Glutamatergic neuron (in vitro differentiated cells): Measurements from ENCODE around the gene RAB15. TPM values are rescaled to one million over a fixed set of nuclear protein-coding genes. Genes with fewer than 3 reads are reported as not detected.

ENCODE experiments used
- DNase-seq: peaks from one replicate; pipeline ENCODE4 v3.0.0; 2022
- H3K27ac Mint-ChIP-seq: one replicate; pipeline ENCODE4 v1.8.0; 2020; ENCODE audit warnings: mild to moderate bottlenecking, mixed read lengths, inconsistent platforms; ENCODE audit not compliant: unreplicated experiment
- H3K27me3 Mint-ChIP-seq: one replicate; pipeline ENCODE4 v1.8.0; 2020; ENCODE audit warnings: mild to moderate bottlenecking, moderate library complexity, mixed read lengths, inconsistent platforms; ENCODE audit not compliant: unreplicated experiment
- H3K36me3 Mint-ChIP-seq: one replicate; pipeline ENCODE4 v1.8.0; 2020; ENCODE audit warnings: mild to moderate bottlenecking, mixed read lengths, inconsistent platforms; ENCODE audit not compliant: unreplicated experiment
- H3K4me1 Mint-ChIP-seq: one replicate; pipeline ENCODE4 v1.8.0; 2020; ENCODE audit warnings: mild to moderate bottlenecking, low read depth, mixed read lengths, inconsistent platforms; ENCODE audit not compliant: unreplicated experiment
- H3K4me3 Mint-ChIP-seq: one replicate; pipeline ENCODE4 v1.8.0; 2020; ENCODE audit warnings: mild to moderate bottlenecking, mixed read lengths, inconsistent platforms; ENCODE audit not compliant: unreplicated experiment
- H3K9me3 Mint-ChIP-seq: one replicate; pipeline ENCODE4 v1.8.0; 2020; ENCODE audit warnings: mild to moderate bottlenecking, moderate library complexity, mixed read lengths, inconsistent platforms; ENCODE audit not compliant: unreplicated experiment
- total RNA-seq: library from RNA; stranded (reverse); fragmentation: NEBNext Ultra II Directional; extraction: Animal tissue kit (Norgen Biotek cat#: 25700); gene quantifications from one replicate; pipeline ENCODE4 v1.2.1, GENCODE V29; 2021; ENCODE audit not compliant: unreplicated experiment
- TF ChIP-seq, protein P1 (sequence below): fragments of 200-600 bp; sonication (generic); IDR thresholded peaks from one replicate; pipeline ENCODE4 v1.5.0; 2021; ENCODE audit not compliant: partially characterized antibody, unreplicated experiment

Gene RAB15
- total RNA-seq, 1 donor from 2014 or later = 79.5 TPM

GRCh38 chr14:64954491-64955240 is 17.5 kb downstream of the RAB15 start:
- TF ChIP-seq, protein P1, sequence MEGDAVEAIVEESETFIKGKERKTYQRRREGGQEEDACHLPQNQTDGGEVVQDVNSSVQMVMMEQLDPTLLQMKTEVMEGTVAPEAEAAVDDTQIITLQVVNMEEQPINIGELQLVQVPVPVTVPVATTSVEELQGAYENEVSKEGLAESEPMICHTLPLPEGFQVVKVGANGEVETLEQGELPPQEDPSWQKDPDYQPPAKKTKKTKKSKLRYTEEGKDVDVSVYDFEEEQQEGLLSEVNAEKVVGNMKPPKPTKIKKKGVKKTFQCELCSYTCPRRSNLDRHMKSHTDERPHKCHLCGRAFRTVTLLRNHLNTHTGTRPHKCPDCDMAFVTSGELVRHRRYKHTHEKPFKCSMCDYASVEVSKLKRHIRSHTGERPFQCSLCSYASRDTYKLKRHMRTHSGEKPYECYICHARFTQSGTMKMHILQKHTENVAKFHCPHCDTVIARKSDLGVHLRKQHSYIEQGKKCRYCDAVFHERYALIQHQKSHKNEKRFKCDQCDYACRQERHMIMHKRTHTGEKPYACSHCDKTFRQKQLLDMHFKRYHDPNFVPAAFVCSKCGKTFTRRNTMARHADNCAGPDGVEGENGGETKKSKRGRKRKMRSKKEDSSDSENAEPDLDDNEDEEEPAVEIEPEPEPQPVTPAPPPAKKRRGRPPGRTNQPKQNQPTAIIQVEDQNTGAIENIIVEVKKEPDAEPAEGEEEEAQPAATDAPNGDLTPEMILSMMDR = no peak
- Mint-ChIP-seq H3K4me3 (no peak overlapping the region), H3K4me1 (no peaks in the 10 kb centered on the region), H3K36me3 (peaks cover 10% of the 10 kb centered on the region), H3K27me3 (no peaks in the 10 kb centered on the region), H3K27ac (no peak overlapping the region), H3K9me3 (peaks cover 2% of the 10 kb centered on the region)
- no peak for DNase-seq

GRCh38 chr14:64953661-64954060 is 18.5 kb downstream of the RAB15 start:
- Mint-ChIP-seq H3K27me3 (no peaks in the 10 kb centered on the region), H3K27ac (no peak overlapping the region), H3K4me1 (no peaks in the 10 kb centered on the region), H3K36me3 (peaks cover 10% of the 10 kb centered on the region), H3K4me3 (no peak overlapping the region), H3K9me3 (peaks cover 2% of the 10 kb centered on the region)
- TF ChIP-seq, protein P1 = no peak
- no peak for DNase-seq

GRCh38 chr14:64953310-64953654 is 18.9 kb downstream of the RAB15 start:
- TF ChIP-seq, protein P1 = no peak
- Mint-ChIP-seq H3K27me3 (no peaks in the 10 kb centered on the region), H3K4me3 (no peak overlapping the region), H3K9me3 (peaks cover 2% of the 10 kb centered on the region), H3K36me3 (peaks cover 10% of the 10 kb centered on the region), H3K27ac (no peak overlapping the region), H3K4me1 (no peaks in the 10 kb centered on the region)
- no peak for DNase-seq

DNA sequence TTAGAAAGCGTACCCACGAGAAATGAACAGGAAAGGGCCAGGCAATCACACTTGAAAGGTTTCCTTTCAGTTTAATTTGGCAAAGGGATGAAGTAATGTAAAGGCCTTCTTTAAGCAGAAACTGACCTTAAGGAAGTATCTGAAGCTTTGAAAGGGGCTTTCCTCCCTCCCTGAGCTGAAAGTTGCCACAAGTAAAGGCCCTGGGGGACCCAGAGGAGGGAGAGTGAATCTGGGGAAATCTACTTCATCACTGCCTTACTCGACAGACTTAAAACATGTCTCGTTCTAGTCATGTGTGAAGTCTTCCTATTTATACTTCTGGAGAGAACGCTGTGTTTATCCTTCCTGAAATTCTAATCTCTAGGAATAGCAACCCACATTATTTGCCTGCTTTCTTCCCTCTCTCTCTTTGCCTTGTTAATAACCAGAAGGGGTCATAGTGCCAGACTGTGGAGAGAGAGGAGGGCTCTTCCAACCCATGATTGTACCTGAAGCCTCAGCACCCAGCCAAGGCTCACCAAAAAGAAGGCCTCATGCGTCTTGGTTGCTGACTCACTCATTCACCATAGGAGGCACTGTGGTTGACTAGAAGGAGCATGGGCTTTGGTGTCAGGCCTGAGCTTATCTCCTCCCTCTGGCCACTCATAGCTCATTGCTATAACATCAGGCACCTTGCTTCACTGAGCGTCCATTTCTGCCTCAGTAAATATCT is 19.4 kb downstream of the RAB15 start:
- Mint-ChIP-seq H3K27ac (no peak overlapping the region), H3K27me3 (no peaks in the 10 kb centered on the region), H3K4me1 (no peaks in the 10 kb centered on the region), H3K36me3 (peaks cover 10% of the 10 kb centered on the region), H3K4me3 (no peak overlapping the region), H3K9me3 (peaks cover 2% of the 10 kb centered on the region)
- TF ChIP-seq, protein P1 = no peak
- no peak for DNase-seq

DNA sequence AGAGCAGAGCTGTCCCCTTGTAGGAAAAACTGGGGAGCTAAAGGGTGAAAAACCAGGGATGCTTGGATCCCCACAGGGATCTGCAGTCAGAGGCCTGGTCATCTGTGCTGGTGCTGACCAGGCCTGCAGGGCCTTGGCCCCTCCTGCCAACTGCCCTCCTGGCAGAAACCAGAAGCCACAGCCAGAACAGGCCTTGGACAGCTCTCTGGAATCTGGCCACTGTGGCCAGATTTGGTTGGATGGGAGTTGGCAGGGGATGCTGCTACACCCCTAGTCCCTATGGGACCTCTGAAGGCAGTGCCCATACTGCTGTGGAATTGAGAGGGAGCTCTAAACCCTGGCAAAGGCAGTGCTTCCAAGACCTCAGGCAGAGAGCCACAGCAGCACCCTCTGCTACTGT is 20.4 kb downstream of the RAB15 start:
- H3K27me3 Mint-ChIP-seq = no peaks in the 10 kb centered on the region
- DNase-seq = no peak
- H3K4me3 Mint-ChIP-seq = no peak overlapping the region
- peaks cover 10% of the 10 kb centered on the region for H3K36me3 Mint-ChIP-seq
- no peaks in the 10 kb centered on the region for H3K4me1 Mint-ChIP-seq
- H3K27ac Mint-ChIP-seq = no peak overlapping the region
- TF ChIP-seq, protein P1 = no peak
- peaks cover 2% of the 10 kb centered on the region for H3K9me3 Mint-ChIP-seq
